Epidermal melanocyte (primary cell): ENCODE data around the gene FGF14.

Experiments
- DNase-seq: peaks from one replicate; pipeline ENCODE4 v3.0.0; 2011; ENCODE audit warnings: low spot score; ENCODE audit not compliant: insufficient read length

The FGF14 gene

DNA sequence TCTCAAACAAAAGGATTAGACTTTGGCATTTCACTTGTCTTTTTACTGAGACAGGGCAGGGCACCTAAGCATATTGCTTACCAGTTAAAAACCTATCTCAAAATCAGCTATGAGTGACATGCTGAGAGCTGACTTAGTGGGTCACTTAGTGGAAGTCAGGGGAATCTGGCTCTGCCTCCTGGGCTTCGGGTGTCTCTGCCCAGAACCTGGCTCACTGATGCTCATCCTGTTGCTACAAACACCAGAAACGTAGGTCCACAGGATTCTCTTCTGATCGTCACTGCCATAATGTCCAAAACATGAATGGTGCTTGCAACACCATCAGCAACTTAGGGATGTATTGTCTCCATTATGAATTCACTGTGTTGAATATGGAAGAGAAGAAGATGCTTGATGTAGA lies 673.2 kb downstream of the FGF14 start:
- no peak for DNase-seq

- DNase-seq = no peak
Observed at GRCh38 chr13:101728021-101728420, 673.8 kb downstream of the FGF14 start.

DNA sequence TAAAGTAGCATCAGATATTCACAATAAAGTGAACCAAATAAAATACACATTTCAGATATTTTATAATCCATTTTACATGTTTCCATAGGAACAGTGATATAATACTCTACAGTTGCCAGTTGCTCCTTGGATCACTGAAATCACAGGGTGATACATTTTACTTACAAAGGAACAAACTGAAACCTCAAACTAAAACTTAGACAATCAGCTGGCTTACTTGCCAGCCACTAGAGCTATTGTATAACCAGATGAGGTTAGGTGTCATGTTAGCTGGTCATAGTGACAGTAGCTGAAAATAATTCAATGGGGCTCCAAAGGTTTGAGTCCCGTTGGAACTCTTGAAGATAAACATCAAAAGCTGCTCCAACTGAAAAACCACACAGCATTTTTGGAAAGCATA lies 674.7 kb downstream of the FGF14 start:
- DNase-seq = no peak

DNA sequence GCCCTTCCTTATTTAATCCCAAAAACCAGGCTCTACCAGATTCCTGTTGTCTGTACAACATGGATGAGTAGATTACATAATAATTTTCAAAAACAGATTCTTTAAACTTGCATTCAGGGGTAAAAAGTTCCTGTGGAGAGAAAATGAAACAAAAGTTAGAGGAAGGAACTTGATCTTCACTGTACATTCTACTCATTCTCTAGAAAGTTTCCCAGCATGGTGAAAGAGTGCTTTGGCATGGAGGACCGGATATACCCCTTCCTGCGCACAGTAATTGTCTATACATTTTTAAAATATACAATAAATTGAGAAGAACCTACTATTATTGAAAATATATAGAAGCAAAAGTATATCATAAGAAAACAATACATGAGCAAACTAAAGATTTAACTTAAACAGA lies 675.2 kb downstream of the FGF14 start:
- no peak for DNase-seq

- no peak for DNase-seq
Observed at GRCh38 chr13:101718496-101718895, 683.4 kb downstream of the FGF14 start.

- no peak for DNase-seq
Observed at GRCh38 chr13:101717353-101717752, 684.5 kb downstream of the FGF14 start.

- DNase-seq = no peak
Observed at GRCh38 chr13:101714195-101714594, 687.7 kb downstream of the FGF14 start.

DNA sequence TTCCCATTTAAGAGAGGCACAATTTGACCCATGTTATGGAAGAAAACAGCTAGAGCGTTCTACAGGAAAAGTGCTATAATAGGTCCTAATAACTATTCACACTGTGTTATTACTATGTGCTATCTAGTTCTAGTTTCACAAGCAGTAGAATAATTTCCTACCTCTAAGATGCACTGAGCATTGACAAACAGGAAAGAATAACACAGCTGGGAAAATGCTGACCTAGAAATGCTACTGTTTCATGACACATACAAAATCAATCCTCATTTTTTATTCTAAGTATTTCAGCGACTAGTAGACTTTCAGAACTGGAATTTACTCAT lies 689.9 kb downstream of the FGF14 start:
- DNase-seq = no peak

- DNase-seq = no peak
Observed at GRCh38 chr13:101711307-101712025, 690.4 kb downstream of the FGF14 start.

- no peak for DNase-seq
Observed at GRCh38 chr13:101709952-101710351, 691.9 kb downstream of the FGF14 start.

- no peak for DNase-seq
Observed at GRCh38 chr13:101708115-101708514, 693.7 kb downstream of the FGF14 start.

- no peak for DNase-seq
Observed at GRCh38 chr13:101707659-101708058, 694.2 kb downstream of the FGF14 start.

GRCh38 chr13:101706651-101707050 lies 695.2 kb downstream of the FGF14 start:
- DNase-seq = peak; percentile 55

DNA sequence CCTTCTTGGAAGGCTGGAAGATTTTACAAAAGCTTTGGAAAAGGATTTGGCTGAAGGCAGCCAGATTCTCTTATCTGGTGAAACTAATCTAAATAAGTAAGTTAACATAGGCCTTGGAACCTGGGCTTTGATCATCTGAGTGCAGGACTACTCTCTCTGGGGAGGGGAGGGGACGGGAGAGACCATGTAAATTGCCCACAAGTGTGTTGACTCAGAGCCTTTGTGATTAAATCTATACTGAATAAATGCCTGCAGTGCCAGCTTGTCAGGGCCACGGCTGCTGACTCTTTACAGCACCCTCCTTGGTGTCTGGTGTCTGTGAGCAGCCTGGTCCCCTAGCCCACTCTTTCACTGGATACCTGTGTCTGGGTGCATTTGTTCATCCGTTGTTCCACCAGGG lies 698.0 kb downstream of the FGF14 start:
- DNase-seq = no peak

DNA sequence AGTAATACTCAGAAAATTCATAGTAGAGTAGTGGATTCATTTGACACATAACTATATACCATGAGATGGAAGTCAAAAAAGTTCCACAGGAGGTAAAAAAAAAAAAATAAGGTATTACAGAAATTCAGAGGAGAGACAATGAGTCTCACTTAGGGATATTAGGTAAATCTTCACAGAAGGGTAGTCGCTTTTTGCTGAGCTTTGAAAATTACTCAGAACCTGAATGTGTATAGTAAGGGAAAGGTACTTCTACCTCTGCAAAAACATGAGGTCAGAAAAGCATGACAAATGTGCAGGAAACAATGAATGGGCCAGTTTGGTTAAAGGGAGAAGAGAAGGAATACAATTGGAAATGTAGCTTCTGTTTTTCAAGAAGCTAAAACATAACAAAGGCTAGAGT lies 698.8 kb downstream of the FGF14 start:
- no peak for DNase-seq

DNA sequence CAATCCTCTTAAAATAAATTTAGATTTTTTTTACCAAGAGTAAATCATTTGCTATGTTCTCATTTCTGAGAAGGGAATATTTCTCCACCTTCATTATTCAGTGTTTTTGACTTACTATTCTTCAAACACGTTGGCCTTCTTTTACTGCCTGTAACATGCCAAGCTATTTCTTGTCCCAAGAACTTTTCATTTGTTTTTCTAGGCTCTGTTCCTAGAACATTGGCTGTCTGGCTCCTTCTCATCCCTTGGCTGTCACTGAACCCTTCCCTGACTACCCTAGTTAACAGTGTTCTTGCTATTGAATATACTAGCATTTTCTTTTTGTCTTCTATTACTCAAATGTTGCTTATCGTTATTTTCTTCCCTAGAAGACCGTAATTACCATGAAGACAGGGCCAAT lies 701.2 kb downstream of the FGF14 start:
- no peak for DNase-seq

DNA sequence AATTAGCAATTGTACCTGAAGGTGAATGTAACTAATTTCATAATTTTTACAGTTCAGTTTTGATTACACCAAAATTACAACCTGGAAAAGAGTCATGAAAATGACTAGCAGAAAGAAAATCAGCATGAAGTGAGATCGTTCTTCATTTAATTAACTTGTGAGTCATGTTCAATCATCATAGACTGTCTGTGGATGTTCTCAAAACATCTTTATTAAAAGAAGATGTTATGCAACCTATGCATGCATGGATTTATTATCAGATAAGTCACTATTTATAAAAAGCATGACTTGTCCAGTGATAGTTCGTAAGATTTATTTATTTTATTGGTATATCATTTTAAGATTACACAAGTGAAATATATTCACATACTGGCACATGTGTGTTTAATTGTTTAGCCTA lies 703.4 kb downstream of the FGF14 start:
- DNase-seq = no peak

DNA sequence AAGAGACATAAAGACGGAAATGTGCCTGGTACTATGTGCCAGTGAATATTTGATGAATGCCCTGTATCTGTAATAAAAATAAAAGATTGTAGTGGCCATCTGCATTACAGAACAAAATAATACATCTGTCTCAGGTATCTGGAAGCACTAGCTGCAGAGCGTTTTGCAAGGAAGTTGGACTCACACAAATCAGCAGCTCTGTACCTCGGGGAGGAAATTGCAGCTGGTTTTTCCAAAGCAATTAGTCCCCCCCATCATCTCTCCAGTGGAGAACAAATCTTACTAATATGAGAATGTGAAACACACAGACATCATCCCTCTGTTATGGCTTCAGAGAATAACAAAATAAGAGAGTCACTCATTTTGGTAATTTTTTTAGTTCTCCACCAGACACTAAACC lies 704.1 kb downstream of the FGF14 start:
- DNase-seq = no peak

DNA sequence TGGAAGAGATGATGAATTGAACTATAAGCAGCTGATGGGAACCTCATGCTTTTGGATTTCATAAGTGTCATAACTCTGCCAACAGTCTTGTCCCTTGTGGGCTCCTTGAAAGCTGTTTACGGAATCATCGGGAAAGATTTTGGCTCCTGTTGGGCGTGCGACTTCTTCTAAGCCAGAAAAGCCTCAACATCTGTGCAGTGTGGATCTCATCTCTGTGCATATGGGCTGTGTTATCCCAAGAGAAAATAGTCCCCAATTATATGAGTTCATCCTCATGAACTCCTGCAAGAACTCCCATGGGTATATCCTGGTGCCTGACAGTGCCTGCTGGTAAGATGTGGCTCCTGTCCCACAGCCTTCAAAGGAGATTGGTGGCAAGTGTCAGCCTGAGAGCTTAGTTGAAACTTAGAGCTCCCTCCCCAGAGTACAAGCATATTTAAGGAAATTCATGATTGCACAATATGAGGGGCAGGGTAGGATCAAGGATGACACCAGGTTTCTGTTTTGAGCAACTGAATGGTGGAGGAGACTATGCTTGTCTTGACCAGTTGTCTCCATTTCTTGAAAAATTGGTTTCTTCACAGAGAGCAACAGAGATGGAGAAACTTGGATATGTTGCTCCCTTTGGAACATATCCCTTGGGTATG lies 705.9 kb downstream of the FGF14 start:
- DNase-seq = no peak

DNA sequence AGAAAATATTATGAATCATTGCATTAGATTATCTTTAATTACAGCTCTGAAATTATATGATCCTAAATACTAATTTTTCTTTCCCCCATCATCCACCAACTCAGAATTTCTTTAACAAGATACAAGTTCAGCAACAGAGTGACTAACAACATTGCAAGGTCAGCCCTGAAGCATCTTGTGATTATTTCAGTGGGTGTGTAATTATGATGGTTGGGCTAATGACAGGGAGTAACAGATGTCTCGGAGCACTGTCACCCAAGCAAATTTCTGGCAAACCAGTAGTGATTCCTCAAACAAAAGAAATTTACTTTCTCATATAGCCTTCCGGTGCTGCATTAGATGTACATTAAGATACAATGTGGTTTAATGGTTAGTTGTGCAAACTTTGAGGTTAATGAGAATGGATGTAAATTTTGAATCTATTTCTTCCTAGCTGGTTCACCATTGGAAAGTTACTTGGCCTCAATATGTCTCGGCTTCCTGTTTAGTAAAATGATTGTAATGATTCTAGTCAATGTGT lies 710.4 kb downstream of the FGF14 start:
- no peak for DNase-seq

DNA sequence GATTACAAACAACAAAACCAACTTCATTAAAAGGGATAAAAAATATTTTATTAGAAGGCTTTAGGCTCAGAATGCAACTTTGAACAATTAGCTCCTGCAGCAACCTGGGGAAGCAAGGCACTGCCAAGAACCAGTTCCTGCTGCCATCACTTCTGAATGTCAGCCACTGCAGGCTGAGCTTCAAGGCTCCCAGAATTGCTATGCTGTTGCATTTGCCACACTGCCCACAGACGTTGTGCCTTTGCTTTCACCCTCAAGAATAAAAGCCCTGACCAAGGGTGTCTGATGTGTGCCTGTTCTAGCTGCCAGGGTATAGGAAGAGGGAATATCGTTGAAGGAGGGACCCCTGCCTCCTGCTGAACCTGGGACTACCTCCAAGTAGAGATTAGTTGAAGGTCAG lies 711.0 kb downstream of the FGF14 start:
- DNase-seq = no peak

GRCh38 chr13:101686003-101686402 lies 715.8 kb downstream of the FGF14 start:
- no peak for DNase-seq

DNA sequence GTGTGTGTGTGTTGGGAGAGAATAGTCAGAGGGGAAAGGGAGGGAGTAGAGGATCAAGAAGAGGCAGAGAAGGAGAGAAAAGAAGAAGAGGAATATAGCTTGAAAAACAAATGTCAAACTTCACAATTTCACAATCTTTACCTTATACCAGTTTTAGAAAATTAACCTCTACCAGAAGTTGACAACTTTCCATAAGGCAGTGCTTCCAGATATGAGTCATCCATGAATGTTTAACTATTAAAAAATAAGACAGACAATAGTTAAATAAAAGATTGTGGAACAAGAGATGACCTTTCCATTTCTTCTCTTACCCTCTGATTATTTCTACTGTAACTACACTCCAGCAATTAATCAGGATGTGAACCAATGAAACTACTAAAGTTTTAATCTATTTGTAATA lies 720.0 kb downstream of the FGF14 start:
- DNase-seq = no peak
